ENCODE measurements around the gene DUSP28.

DNA sequence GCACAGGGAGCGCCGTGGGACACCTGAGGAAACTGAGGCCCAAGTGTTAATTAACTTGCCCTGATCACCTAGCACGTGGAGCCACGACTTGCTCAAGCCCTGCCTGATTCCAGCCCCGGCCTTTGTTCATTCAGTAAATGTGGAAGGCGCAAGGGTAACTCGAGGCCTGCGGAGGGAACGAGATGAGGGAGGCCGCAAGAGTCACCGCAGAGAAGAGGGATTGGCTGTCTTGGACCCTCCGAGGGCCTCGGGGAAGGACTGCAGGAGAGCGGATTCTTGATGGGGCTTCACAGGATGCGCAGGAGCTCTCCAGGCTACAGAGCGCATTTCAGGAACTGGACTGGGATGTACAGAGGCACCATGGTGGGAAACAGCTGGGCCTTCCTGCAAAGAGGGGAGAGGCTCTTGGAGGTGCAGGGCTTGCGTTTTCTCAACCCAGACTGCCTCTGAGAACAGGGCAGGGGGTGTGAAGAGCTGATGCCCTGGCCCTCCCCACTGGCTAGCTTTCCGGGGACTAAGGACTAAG is 1.9 kb upstream of the DUSP28 start:
- TF ChIP-seq EZH2 (IDR thresholded peaks at IDR 0.05; ENCODE audit: low read depth, unreplicated experiment) (no peak), EZH2phosphoT487 (IDR thresholded peaks at IDR 0.05; ENCODE audit: unreplicated experiment) (no peak), JUNB (IDR thresholded peaks at IDR 0.05; ENCODE audit: unreplicated experiment) (no peak), POLR2AphosphoS5 (IDR thresholded peaks at IDR 0.05; ENCODE audit: low read depth) (no peak; the same call in 1 of the 2 replicates), CREB1 (CRISPR knock-in tag; IDR thresholded peaks at IDR 0.05; ENCODE audit: low read depth) (no peak), ZNF114 (CRISPR knock-in tag; IDR thresholded peaks at IDR 0.05) (no peak), STAT1 (IDR thresholded peaks at IDR 0.05; ENCODE audit: unreplicated experiment) (no peak), NANOG (IDR thresholded peaks at IDR 0.05; ENCODE audit: borderline replicate concordance) (no peak), ZNF331 (CRISPR knock-in tag; IDR thresholded peaks at IDR 0.05; ENCODE audit: low read depth) (no peak)
- TF ChIP-seq, protein P1, sequence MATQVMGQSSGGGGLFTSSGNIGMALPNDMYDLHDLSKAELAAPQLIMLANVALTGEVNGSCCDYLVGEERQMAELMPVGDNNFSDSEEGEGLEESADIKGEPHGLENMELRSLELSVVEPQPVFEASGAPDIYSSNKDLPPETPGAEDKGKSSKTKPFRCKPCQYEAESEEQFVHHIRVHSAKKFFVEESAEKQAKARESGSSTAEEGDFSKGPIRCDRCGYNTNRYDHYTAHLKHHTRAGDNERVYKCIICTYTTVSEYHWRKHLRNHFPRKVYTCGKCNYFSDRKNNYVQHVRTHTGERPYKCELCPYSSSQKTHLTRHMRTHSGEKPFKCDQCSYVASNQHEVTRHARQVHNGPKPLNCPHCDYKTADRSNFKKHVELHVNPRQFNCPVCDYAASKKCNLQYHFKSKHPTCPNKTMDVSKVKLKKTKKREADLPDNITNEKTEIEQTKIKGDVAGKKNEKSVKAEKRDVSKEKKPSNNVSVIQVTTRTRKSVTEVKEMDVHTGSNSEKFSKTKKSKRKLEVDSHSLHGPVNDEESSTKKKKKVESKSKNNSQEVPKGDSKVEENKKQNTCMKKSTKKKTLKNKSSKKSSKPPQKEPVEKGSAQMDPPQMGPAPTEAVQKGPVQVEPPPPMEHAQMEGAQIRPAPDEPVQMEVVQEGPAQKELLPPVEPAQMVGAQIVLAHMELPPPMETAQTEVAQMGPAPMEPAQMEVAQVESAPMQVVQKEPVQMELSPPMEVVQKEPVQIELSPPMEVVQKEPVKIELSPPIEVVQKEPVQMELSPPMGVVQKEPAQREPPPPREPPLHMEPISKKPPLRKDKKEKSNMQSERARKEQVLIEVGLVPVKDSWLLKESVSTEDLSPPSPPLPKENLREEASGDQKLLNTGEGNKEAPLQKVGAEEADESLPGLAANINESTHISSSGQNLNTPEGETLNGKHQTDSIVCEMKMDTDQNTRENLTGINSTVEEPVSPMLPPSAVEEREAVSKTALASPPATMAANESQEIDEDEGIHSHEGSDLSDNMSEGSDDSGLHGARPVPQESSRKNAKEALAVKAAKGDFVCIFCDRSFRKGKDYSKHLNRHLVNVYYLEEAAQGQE (IDR thresholded peaks at IDR 0.05; ENCODE audit: unreplicated experiment): no peak
- TF ChIP-seq, protein P2, sequence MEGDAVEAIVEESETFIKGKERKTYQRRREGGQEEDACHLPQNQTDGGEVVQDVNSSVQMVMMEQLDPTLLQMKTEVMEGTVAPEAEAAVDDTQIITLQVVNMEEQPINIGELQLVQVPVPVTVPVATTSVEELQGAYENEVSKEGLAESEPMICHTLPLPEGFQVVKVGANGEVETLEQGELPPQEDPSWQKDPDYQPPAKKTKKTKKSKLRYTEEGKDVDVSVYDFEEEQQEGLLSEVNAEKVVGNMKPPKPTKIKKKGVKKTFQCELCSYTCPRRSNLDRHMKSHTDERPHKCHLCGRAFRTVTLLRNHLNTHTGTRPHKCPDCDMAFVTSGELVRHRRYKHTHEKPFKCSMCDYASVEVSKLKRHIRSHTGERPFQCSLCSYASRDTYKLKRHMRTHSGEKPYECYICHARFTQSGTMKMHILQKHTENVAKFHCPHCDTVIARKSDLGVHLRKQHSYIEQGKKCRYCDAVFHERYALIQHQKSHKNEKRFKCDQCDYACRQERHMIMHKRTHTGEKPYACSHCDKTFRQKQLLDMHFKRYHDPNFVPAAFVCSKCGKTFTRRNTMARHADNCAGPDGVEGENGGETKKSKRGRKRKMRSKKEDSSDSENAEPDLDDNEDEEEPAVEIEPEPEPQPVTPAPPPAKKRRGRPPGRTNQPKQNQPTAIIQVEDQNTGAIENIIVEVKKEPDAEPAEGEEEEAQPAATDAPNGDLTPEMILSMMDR (conservative IDR thresholded peaks at IDR 0.05; ENCODE audit: low read depth in 2 of 2): no peak
- TF ChIP-seq, protein P3, sequence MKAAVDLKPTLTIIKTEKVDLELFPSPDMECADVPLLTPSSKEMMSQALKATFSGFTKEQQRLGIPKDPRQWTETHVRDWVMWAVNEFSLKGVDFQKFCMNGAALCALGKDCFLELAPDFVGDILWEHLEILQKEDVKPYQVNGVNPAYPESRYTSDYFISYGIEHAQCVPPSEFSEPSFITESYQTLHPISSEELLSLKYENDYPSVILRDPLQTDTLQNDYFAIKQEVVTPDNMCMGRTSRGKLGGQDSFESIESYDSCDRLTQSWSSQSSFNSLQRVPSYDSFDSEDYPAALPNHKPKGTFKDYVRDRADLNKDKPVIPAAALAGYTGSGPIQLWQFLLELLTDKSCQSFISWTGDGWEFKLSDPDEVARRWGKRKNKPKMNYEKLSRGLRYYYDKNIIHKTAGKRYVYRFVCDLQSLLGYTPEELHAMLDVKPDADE (IDR thresholded peaks at IDR 0.05): no peak

Data from GM23338 (cell line).